ENCODE data around the gene HCST. TPM values are rescaled to one million over a fixed set of nuclear protein-coding genes. Genes with fewer than 3 reads are reported as not detected.

The HCST gene
- total and polyA plus RNA-seq, 3 donors from 2014 or later = 0.87 to 16.8 (median 3.5) TPM

DNA sequence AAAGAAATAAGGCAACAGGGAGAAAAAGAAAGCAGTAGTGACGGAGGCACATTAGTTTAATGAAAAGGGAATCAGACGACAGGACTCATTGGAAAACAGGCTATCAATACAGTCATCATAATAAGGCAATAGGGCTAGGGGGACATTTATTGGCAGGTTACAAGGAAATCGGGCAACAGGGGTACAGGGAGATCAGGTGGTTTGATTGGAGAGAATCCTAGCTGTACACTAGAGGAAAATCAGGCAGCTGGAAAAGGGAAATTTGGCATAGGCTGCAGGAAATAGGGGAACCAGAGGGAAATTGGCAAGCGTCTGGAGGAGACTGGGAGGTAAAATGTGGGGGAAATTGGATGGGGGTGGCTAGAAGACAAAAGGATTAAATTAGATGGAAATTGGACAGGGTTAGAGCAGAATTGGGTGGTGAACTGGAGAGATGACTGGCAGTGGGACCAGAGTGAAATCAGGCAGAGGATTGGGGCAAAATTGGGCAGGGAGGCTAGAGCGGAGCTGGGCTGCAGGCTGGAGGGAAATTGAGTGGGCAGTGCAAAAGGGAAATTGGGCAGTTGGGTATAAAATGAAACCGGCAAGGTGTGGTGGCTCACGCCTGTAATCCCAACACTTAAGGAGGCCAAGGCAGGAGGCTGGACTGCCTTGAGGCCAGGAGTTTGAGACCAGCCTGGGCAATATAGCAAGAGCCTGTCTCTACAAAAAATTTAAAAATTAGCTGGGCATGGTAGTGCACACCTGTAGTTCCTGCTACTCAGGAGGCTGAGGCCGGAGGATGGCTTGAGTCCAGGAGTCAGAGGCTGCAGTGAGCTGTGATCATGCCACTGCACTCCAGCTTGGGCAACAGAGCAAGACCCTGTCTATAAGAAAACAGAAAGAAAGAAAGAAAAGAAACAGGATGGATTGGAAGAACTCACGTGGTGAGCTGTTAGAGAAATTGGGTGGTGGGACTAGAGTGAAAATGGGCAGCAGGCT lies 41.3 kb downstream of the HCST start:
- H3K4me1 ChIP-seq = no peaks in the 10 kb centered on the region
- no peak overlapping the region for H3K27ac ChIP-seq
- no peak overlapping the region for H3K4me3 ChIP-seq
- 86 to 88% methylated on average over 9 of the region's 9 CpGs for WGBS, 2 donors
- no peak for TF ChIP-seq POLR2A (IDR thresholded peaks at IDR 0.05)
- TF ChIP-seq, protein P1, sequence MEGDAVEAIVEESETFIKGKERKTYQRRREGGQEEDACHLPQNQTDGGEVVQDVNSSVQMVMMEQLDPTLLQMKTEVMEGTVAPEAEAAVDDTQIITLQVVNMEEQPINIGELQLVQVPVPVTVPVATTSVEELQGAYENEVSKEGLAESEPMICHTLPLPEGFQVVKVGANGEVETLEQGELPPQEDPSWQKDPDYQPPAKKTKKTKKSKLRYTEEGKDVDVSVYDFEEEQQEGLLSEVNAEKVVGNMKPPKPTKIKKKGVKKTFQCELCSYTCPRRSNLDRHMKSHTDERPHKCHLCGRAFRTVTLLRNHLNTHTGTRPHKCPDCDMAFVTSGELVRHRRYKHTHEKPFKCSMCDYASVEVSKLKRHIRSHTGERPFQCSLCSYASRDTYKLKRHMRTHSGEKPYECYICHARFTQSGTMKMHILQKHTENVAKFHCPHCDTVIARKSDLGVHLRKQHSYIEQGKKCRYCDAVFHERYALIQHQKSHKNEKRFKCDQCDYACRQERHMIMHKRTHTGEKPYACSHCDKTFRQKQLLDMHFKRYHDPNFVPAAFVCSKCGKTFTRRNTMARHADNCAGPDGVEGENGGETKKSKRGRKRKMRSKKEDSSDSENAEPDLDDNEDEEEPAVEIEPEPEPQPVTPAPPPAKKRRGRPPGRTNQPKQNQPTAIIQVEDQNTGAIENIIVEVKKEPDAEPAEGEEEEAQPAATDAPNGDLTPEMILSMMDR (IDR thresholded peaks at IDR 0.05) = no peak
- no peak for DNase-seq
- H3K36me3 ChIP-seq (ENCODE audit: low read depth, missing control alignments) = no peaks in the 10 kb centered on the region
- no peaks in the 10 kb centered on the region for H3K9me3 ChIP-seq
- H3K27me3 ChIP-seq = no peaks in the 10 kb centered on the region
- intact Hi-C loops (cut with DNase I; ENCODE audit: low total_unique reads) = no loop called here

DNA sequence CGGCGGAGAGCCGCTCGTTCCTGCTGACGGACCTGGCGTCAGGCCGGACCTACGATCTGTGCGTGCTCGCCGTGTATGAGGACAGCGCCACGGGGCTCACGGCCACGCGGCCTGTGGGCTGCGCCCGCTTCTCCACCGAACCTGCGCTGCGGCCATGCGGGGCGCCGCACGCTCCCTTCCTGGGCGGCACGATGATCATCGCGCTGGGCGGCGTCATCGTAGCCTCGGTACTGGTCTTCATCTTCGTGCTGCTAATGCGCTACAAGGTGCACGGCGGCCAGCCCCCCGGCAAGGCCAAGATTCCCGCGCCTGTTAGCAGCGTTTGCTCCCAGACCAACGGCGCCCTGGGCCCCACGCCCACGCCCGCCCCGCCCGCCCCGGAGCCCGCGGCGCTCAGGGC lies 42.2 kb downstream of the HCST start:
- Histone ChIP-seq H3K27ac (no peak overlapping the region), H3K36me3 (ENCODE audit: low read depth, missing control alignments) (no peaks in the 10 kb centered on the region), H3K4me3 (peak overlapping the region in 1 of 2 donors; percentile 5), H3K4me1 (no peaks in the 10 kb centered on the region), H3K9me3 (no peaks in the 10 kb centered on the region), H3K27me3 (no peaks in the 10 kb centered on the region)
- DNase-seq = no peak
- TF ChIP-seq POLR2A (IDR thresholded peaks at IDR 0.05) = no peak
- TF ChIP-seq, protein P1 (IDR thresholded peaks at IDR 0.05) = no peak
- WGBS, 2 donors = 70 to 72% methylated on average over 42 to 50 of the region's 52 CpGs
- intact Hi-C loops (cut with DNase I; ENCODE audit: low total_unique reads) = no loop called here

DNA sequence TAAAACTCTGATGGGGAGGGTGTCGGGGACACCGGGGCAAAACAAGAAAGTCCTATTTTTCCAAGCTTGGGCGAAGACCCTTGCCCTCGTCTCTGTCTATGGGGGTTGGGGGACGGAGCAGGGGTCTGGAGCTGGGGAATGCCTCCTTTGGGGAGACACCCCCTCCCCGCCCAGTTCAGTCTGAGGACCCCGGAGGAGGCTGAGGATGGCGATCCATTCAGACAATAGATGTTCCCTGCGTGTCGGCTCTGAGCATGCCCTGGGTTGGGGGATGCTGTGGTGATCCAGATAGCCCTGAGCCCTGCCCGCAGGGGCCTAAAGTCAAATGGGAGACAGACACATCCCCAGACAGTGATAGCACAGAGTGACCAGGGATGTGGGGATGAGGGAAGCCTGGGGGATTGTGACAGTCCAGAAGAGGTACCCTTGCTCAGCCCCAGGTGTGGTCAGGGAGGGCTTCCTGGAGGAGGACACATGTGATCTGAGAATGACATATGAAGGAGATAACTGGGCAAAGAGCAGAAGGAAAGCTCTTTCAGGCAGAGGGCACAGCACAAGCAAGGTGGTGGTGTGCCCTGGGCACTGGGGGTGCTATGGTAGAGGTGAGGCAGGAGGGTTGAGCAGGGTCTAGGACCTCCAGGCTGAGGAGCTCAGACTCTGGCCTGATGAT lies 42.9 kb downstream of the HCST start:
- no peaks in the 10 kb centered on the region for H3K36me3 ChIP-seq (ENCODE audit: low read depth, missing control alignments)
- peak overlapping the region in 1 of 2 donors; percentile 5 for H3K4me3 ChIP-seq
- WGBS, 2 donors = 55 to 83% methylated on average over 11 of the region's 11 CpGs
- TF ChIP-seq, protein P1 (IDR thresholded peaks at IDR 0.05) = no peak
- H3K9me3 ChIP-seq = no peaks in the 10 kb centered on the region
- H3K27ac ChIP-seq = no peak overlapping the region
- intact Hi-C loops (cut with DNase I; ENCODE audit: low total_unique reads) = no loop called here
- no peak for DNase-seq
- no peaks in the 10 kb centered on the region for H3K27me3 ChIP-seq
- H3K4me1 ChIP-seq = no peaks in the 10 kb centered on the region

DNA sequence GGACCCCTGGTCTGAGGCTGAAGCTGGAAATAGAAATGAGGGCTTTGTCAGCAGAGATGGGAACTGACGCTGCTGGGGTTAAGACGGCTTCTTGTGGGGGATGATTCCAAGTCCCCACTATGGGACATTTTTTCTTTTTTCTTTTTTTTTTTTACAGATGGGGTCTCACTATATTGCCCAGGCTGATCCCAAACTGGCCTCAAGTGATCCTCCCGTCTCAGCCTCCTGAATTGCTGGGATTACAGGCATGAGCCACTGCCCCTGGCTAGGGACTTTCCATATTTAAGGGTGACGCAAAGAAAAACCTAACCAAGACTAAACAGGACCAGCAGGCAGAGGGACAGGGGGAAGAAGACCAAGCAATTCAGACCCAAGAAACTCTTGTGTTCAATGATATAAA lies 43.9 kb downstream of the HCST start:
- TF ChIP-seq, protein P1 (IDR thresholded peaks at IDR 0.05) = no peak
- TF ChIP-seq POLR2A (IDR thresholded peaks at IDR 0.05) = no peak
- no peaks in the 10 kb centered on the region for H3K4me1 ChIP-seq
- H3K4me3 ChIP-seq = no peak overlapping the region
- H3K27ac ChIP-seq = no peak overlapping the region
- no peaks in the 10 kb centered on the region for H3K9me3 ChIP-seq
- H3K36me3 ChIP-seq (ENCODE audit: low read depth, missing control alignments) = no peaks in the 10 kb centered on the region
- intact Hi-C loops (cut with DNase I; ENCODE audit: low total_unique reads) = no loop called here
- WGBS, 2 donors = 92 to 96% methylated on average over 4 of the region's 4 CpGs
- DNase-seq = no peak
- H3K27me3 ChIP-seq = no peaks in the 10 kb centered on the region
